Caco-2 (cell line): Measurements from ENCODE around the gene TTC24. TPM values are rescaled to one million over a fixed set of nuclear protein-coding genes. Genes with fewer than 3 reads are reported as not detected.
A peak's percentile ranks its signal among the peaks of the same experiment; 100 is the strongest.

ENCODE experiments used
- BruUV-seq: library from RNA; stranded (reverse); fragments of 400-500 nt; replicated peaks from 2 replicates; lab custom pipeline; 2021; lab: Mats Ljungman, UMichigan
- CTCF ChIA-PET: fragments of 300-600 bp; sonication (Branson Sonifier 250); formaldehyde crosslinking; loops from one replicate; lab custom pipeline; 2022; ENCODE audit warnings: antibody characterized with exemption; lab: Charles Lee
- POLR2A ChIA-PET: fragments of 300-600 bp; sonication (Branson Sonifier 250); formaldehyde crosslinking; loops from one replicate; lab custom pipeline; 2022; ENCODE audit warnings: antibody characterized with exemption; lab: Charles Lee
- DNase-seq, 2 experiments: peaks; one replicate each; pipeline versions ENCODE4 v3.0.0 to v3.0.0-alpha.2; 2020 to 2022
- H3K27me3 ChIP-seq: replicated peaks from 2 replicates; pipeline ENCODE4 v1.6.0; 2011; ENCODE audit warnings: low read length; ENCODE audit not compliant: control insufficient read depth, insufficient read depth
- H3K36me3 ChIP-seq: 2 replicates; pipeline ENCODE4 v1.5.1; 2011; ENCODE audit warnings: low read length; ENCODE audit not compliant: control insufficient read depth, insufficient read depth
- H3K4me1 ChIP-seq: fragments of 250-450 bp; sonication (Bioruptor Pico); 2 replicates; pipeline ENCODE4 v1.5.1; 2020; ENCODE audit warnings: mild to moderate bottlenecking
- H3K4me3 ChIP-seq: 2 replicates; pipeline ENCODE4 v1.5.1; 2011; ENCODE audit warnings: low read depth, mild to moderate bottlenecking, control low read depth, low read length
- H3K9me3 ChIP-seq: fragments of 250-450 bp; sonication (Bioruptor Pico); 2 replicates; pipeline ENCODE4 v1.5.1; 2020; ENCODE audit warnings: mild to moderate bottlenecking, moderate library complexity
- H3K27ac Mint-ChIP-seq: one replicate; pipeline ENCODE4 v1.8.0; 2022; ENCODE audit warnings: mixed read lengths; ENCODE audit not compliant: unreplicated experiment
- H3K27me3 Mint-ChIP-seq: one replicate; pipeline ENCODE4 v1.8.0; 2022; ENCODE audit warnings: mixed read lengths; ENCODE audit not compliant: insufficient read depth, unreplicated experiment
- H3K36me3 Mint-ChIP-seq: one replicate; pipeline ENCODE4 v1.8.0; 2022; ENCODE audit warnings: mild to moderate bottlenecking, mixed read lengths; ENCODE audit not compliant: insufficient read depth, unreplicated experiment
- H3K4me1 Mint-ChIP-seq: one replicate; pipeline ENCODE4 v1.8.0; 2022; ENCODE audit warnings: low read depth, mixed read lengths; ENCODE audit not compliant: unreplicated experiment
- H3K4me3 Mint-ChIP-seq: one replicate; pipeline ENCODE4 v1.8.0; 2022; ENCODE audit warnings: mild to moderate bottlenecking, moderate library complexity, mixed read lengths; ENCODE audit not compliant: unreplicated experiment
- H3K9me3 Mint-ChIP-seq: one replicate; pipeline ENCODE4 v1.8.0; 2022; ENCODE audit warnings: mixed read lengths; ENCODE audit not compliant: unreplicated experiment
- CTCF ChIP-seq, 2 experiments: fragments of 200-600 bp in 1 of 2; IDR thresholded peaks; 1 replicate in 1 of 2; 2 replicates in 1 of 2; pipeline versions ENCODE4 v1.5.1 to v1.8.0; 2011 to 2022; ENCODE audit warnings: antibody characterized with exemption in 1 of 2, control low read depth in 1 of 2, inconsistent platforms in 1 of 2, low read depth in 1 of 2, low read length in 1 of 2, mild to moderate bottlenecking in 1 of 2, moderate library complexity in 1 of 2; ENCODE audit not compliant: insufficient read depth in 1 of 2, severe bottlenecking in 1 of 2, unreplicated experiment in 1 of 2
- intact Hi-C: fragments of 100-400 bp; cut with micrococcal nuclease; formaldehyde crosslinking; loops from one replicate; pipeline ENCODE4 v1.10.0; 2022; ENCODE audit not compliant: unreplicated experiment
- total RNA-seq: library from RNA; stranded (reverse); gene quantifications from 2 replicates; pipeline ENCODE4 v1.2.3, GENCODE V29; 2022

TTC24 gene
- total RNA-seq, 1 experiment from 2014 or later, result not detected

- peak overlapping the region; percentile 64 for H3K4me3 Mint-ChIP-seq
- peak; percentile 74 to 75 for TF ChIP-seq CTCF (IDR thresholded peaks at IDR 0.05; ENCODE audit: insufficient read depth in 1 of 2, low read depth in 1 of 2, low read length in 1 of 2, severe bottlenecking in 1 of 2, unreplicated experiment in 1 of 2)
- no peak overlapping the region for H3K27ac Mint-ChIP-seq
- no peaks in the 10 kb centered on the region for H3K9me3 Mint-ChIP-seq
- POLR2A ChIA-PET, result interaction anchor here (0.6 kb wide), 1 partner anchor 39 kb away, joined by 3 read pairs; no protein-coding TSS in a partner anchor
- BruUV-seq, result no TSS peak
- peaks cover 21% of the 10 kb centered on the region for H3K27me3 Mint-ChIP-seq
- DNase-seq, result peak; percentile 50 to 62
- intact Hi-C loops, result no loop called here
- peak overlapping the region; percentile 28 for H3K4me3 ChIP-seq
- H3K4me1 ChIP-seq, result peaks cover 13% of the 10 kb centered on the region
- CTCF ChIA-PET, result interaction anchor here (1.0 to 2.5 kb wide), 4 partner anchors 23 to 64 kb away, joined by 3 to 19 read pairs (median 16); partner anchors contain the start of gene NES
- H3K9me3 ChIP-seq, result no peaks in the 10 kb centered on the region
- no peaks in the 10 kb centered on the region for H3K36me3 Mint-ChIP-seq
- no peaks in the 10 kb centered on the region for H3K36me3 ChIP-seq
- H3K4me1 Mint-ChIP-seq, result peaks cover 17% of the 10 kb centered on the region
- peaks cover 1% of the 10 kb centered on the region; the same call in 1 of the 2 replicates for H3K27me3 ChIP-seq
Measured at GRCh38 chr1:156625436-156626078, 46.0 kb downstream of the TTC24 start.

- peaks cover 1% of the 10 kb centered on the region; the same call in 1 of the 2 replicates for H3K27me3 ChIP-seq
- CTCF ChIA-PET, result interaction anchor here (0.5 to 2.5 kb wide), 5 partner anchors 23 to 76 kb away, joined by 3 to 19 read pairs (median 5); partner anchors contain the start of gene NES
- POLR2A ChIA-PET, result no interaction called here
- Mint-ChIP-seq H3K9me3 (no peaks in the 10 kb centered on the region), H3K4me1 (peaks cover 17% of the 10 kb centered on the region), H3K4me3 (peak overlapping the region; percentile 64), H3K27me3 (peaks cover 21% of the 10 kb centered on the region), H3K27ac (no peak overlapping the region), H3K36me3 (no peaks in the 10 kb centered on the region)
- no peaks in the 10 kb centered on the region for H3K36me3 ChIP-seq
- H3K4me1 ChIP-seq, result peaks cover 13% of the 10 kb centered on the region
- H3K4me3 ChIP-seq, result no peak overlapping the region
- H3K9me3 ChIP-seq, result no peaks in the 10 kb centered on the region
- BruUV-seq, result no TSS peak
- intact Hi-C loops, result no loop called here
- DNase-seq, result no peak
- peak in 1 of 2 experiments; percentile 4 for TF ChIP-seq CTCF (IDR thresholded peaks at IDR 0.05; ENCODE audit: insufficient read depth in 1 of 2, low read depth in 1 of 2, low read length in 1 of 2, severe bottlenecking in 1 of 2, unreplicated experiment in 1 of 2)
Measured at GRCh38 chr1:156626079-156626438, 46.5 kb downstream of the TTC24 start.

- Mint-ChIP-seq H3K4me3 (no peak overlapping the region), H3K27me3 (peaks cover 19% of the 10 kb centered on the region), H3K36me3 (no peaks in the 10 kb centered on the region), H3K9me3 (no peaks in the 10 kb centered on the region), H3K4me1 (peaks cover 17% of the 10 kb centered on the region), H3K27ac (no peak overlapping the region)
- H3K4me3 ChIP-seq, result no peak overlapping the region
- no TSS peak for BruUV-seq
- peaks cover 13% of the 10 kb centered on the region for H3K4me1 ChIP-seq
- no peaks in the 10 kb centered on the region for H3K9me3 ChIP-seq
- ChIA-PET CTCF (interaction anchor here (0.7 to 2.1 kb wide), 14 partner anchors 8 to 88 kb away, joined by 3 to 15 read pairs (median 4); partner anchors contain the start of genes HAPLN2 and NES), POLR2A (no interaction called here)
- TF ChIP-seq CTCF (IDR thresholded peaks at IDR 0.05; ENCODE audit: insufficient read depth in 1 of 2, low read depth in 1 of 2, low read length in 1 of 2, severe bottlenecking in 1 of 2, unreplicated experiment in 1 of 2), result peak; percentile 70 to 81
- no peaks in the 10 kb centered on the region for H3K36me3 ChIP-seq
- DNase-seq, result peak in 1 of 2 experiments; percentile 75
- intact Hi-C loops, result loop anchor here (1.0 kb wide), 2 partner anchors 30 to 51 kb away; no protein-coding TSS in a partner anchor
- peaks cover 1% of the 10 kb centered on the region; the same call in 1 of the 2 replicates for H3K27me3 ChIP-seq
Measured at GRCh38 chr1:156627313-156627880, 47.9 kb downstream of the TTC24 start.
